Mesothelial cell of epicardium (in vitro differentiated cells): Measurements from ENCODE around the gene DDB1. TPM values are rescaled to one million over a fixed set of nuclear protein-coding genes. Genes with fewer than 3 reads are reported as not detected.

Experiments
- DNase-seq, 2 experiments: peaks; one replicate each; pipeline ENCODE4 v3.0.0; 2021; ENCODE audit warnings: low spot score in 2 of 2; ENCODE audit not compliant: unreplicated experiment in 2 of 2
- H3K27ac Mint-ChIP-seq: 2 replicates; pipeline ENCODE4 v1.8.0; 2021; ENCODE audit warnings: mixed read lengths
- H3K27me3 Mint-ChIP-seq: 2 replicates; pipeline ENCODE4 v1.8.0; 2021; ENCODE audit warnings: low read depth, mixed read lengths
- H3K36me3 Mint-ChIP-seq: 2 replicates; pipeline ENCODE4 v1.8.0; 2021; ENCODE audit warnings: mixed read lengths
- H3K4me1 Mint-ChIP-seq: 2 replicates; pipeline ENCODE4 v1.8.0; 2021; ENCODE audit warnings: mixed read lengths
- H3K4me3 Mint-ChIP-seq: 2 replicates; pipeline ENCODE4 v1.8.0; 2021; ENCODE audit warnings: mild to moderate bottlenecking, moderate library complexity, mixed read lengths
- H3K9me3 Mint-ChIP-seq: 2 replicates; pipeline ENCODE4 v1.8.0; 2021; ENCODE audit warnings: mixed read lengths
- total RNA-seq: library from RNA; stranded (reverse); gene quantifications from 3 replicates; pipeline ENCODE4 v1.2.1, GENCODE V29; 2021
- TF ChIP-seq, protein P1 (sequence below): fragments of 200-600 bp; sonication (generic); IDR thresholded peaks from one replicate; pipeline ENCODE4 v1.5.0; 2021; ENCODE audit warnings: antibody characterized with exemption; ENCODE audit not compliant: unreplicated experiment

Gene DDB1
- total RNA-seq, 1 donor from 2014 or later: 253 TPM

DNA sequence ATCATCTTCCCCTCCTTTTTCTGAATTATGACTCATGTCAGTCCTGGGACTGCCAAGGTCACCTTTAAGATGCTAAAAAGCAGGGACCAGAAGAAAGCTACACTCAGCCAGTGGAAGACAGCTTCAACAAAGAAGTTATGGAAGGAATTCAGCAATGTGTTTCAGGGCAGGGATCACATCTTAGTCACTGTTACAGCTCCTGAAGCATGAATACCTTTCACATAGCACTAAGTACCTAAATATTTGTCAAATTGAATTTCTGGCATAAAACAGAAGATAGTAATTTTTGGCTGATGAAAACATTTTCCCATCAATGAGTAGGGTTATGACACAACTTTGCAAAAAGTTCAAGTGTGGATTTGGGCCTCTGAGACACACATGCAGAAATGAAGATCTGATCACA lies 5.2 kb downstream of the DDB1 start:
- TF ChIP-seq, protein P1, sequence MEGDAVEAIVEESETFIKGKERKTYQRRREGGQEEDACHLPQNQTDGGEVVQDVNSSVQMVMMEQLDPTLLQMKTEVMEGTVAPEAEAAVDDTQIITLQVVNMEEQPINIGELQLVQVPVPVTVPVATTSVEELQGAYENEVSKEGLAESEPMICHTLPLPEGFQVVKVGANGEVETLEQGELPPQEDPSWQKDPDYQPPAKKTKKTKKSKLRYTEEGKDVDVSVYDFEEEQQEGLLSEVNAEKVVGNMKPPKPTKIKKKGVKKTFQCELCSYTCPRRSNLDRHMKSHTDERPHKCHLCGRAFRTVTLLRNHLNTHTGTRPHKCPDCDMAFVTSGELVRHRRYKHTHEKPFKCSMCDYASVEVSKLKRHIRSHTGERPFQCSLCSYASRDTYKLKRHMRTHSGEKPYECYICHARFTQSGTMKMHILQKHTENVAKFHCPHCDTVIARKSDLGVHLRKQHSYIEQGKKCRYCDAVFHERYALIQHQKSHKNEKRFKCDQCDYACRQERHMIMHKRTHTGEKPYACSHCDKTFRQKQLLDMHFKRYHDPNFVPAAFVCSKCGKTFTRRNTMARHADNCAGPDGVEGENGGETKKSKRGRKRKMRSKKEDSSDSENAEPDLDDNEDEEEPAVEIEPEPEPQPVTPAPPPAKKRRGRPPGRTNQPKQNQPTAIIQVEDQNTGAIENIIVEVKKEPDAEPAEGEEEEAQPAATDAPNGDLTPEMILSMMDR: no peak
- H3K27me3 Mint-ChIP-seq: no peaks in the 10 kb centered on the region
- H3K9me3 Mint-ChIP-seq: no peaks in the 10 kb centered on the region
- no peak for DNase-seq
- H3K4me3 Mint-ChIP-seq: no peak overlapping the region
- H3K36me3 Mint-ChIP-seq: peaks cover 35% of the 10 kb centered on the region
- no peak overlapping the region for H3K27ac Mint-ChIP-seq
- peaks cover 36% of the 10 kb centered on the region for H3K4me1 Mint-ChIP-seq

DNA sequence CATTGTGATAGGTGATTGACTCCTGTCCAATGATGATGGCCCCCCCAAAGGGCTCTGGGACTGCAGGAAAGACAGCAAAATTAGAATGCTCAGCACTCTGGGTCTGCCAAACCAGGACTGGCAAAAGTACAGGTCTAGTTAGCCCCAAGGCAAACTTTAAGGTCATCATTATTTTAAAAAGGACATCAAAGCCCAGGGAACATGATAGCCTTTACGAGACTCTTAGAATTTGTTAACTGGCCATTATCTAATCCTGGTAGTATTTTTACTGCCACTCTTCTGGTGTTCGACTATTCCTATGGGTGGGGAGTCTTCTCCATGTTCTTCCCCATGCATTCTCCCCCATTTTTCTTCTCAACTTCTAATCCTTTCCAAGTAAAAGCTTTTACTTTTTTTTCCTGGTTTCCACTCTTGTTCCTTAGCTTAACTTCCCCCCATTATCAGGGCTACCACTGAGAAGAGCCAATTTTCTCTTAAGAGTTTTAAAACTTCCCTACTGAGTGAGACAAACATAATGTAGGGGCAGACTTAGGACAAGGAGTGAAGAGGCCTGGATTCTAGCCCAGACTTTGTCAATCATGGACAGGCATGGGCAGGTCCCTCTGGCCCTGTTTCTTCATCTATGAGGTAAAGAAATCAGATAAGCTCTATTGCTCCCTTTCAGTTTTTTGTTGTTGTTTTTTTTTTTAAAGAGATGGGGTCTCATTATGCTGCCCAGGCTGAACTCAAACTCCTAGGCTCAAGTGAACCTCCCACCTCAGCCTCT lies 7.1 kb downstream of the DDB1 start:
- Mint-ChIP-seq H3K27me3 (no peaks in the 10 kb centered on the region), H3K36me3 (peaks cover 45% of the 10 kb centered on the region), H3K4me1 (peaks cover 19% of the 10 kb centered on the region), H3K4me3 (no peak overlapping the region), H3K27ac (peak overlapping the region; percentile 88), H3K9me3 (no peaks in the 10 kb centered on the region)
- TF ChIP-seq, protein P1: no peak
- DNase-seq: no peak

DNA sequence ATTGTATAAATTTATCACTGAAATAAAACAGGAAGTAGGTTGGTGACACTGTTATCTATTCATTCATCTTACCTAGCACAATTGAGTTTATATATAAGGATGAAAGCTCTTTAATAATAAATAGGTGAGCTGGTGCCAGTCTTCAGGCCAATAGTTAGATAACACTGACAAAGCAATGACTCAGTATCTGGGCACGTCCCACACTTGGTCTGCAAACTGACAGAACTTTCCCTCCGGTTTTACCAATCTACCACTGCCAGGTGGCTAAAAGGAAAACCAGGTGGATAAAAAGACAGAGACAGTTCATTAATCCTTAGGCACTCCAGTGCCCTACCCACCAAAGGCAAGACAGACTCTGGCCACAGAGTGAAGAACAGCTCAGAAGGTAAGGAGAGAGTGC lies 17.6 kb downstream of the DDB1 start:
- Mint-ChIP-seq H3K27me3 (no peaks in the 10 kb centered on the region), H3K9me3 (no peaks in the 10 kb centered on the region), H3K4me1 (no peaks in the 10 kb centered on the region), H3K4me3 (no peak overlapping the region), H3K36me3 (peaks cover 38% of the 10 kb centered on the region), H3K27ac (no peak overlapping the region)
- TF ChIP-seq, protein P1: no peak
- DNase-seq: no peak

DNA sequence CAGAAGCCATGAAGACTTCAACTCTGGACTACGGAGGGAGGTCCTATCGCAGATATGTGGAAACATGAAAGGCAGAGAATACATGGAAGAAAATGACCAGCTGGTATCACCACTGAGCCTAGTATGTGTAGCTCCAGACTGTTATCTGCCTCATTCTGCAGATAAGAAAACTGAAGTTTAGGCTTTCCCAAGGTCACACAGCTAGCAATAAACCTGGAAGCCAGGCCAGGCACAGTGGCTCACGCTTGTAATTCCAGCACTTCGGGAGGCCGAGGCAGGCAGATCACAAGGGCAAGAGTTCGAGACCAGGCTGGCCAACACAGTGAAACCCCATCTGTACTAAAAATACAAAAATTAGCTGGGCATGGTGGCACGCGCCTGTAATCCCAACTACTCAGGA lies 22.2 kb downstream of the DDB1 start:
- Mint-ChIP-seq H3K27ac (no peak overlapping the region), H3K4me3 (no peak overlapping the region), H3K36me3 (peaks cover 22% of the 10 kb centered on the region), H3K4me1 (no peaks in the 10 kb centered on the region), H3K27me3 (no peaks in the 10 kb centered on the region), H3K9me3 (no peaks in the 10 kb centered on the region)
- TF ChIP-seq, protein P1: no peak
- DNase-seq: no peak

GRCh38 chr11:61309739-61310138 lies 23.2 kb downstream of the DDB1 start:
- Mint-ChIP-seq H3K9me3 (no peaks in the 10 kb centered on the region), H3K36me3 (peaks cover 24% of the 10 kb centered on the region), H3K4me1 (no peaks in the 10 kb centered on the region), H3K4me3 (no peak overlapping the region), H3K27ac (no peak overlapping the region), H3K27me3 (no peaks in the 10 kb centered on the region)
- TF ChIP-seq, protein P1: no peak
- no peak for DNase-seq
